Left cardiac atrium (tissue), 4 donors: Measurements from ENCODE around the gene STRN3. TPM values are rescaled to one million over a fixed set of nuclear protein-coding genes. Genes with fewer than 3 reads are reported as not detected.
"Not testable (repeated sequence)": the region's sequence is repeated elsewhere in the genome, so short reads cannot be mapped to it uniquely, and the experiment has no call there.

ENCODE experiments used
- ATAC-seq, 2 donors: fragments of 200-7000 bp; cut with Tn5 transposase; one replicate each; pipeline ENCODE4 v1.9.1; 2020; ENCODE audit warnings: mild to moderate bottlenecking in 2 of 2, moderate library complexity in 2 of 2
- DNase-seq: peaks from one replicate; pipeline ENCODE4 v3.0.0-alpha.2; 2020
- intact Hi-C, 2 donors: fragments of 100-400 bp; cut with DNase I; formaldehyde crosslinking; loops; one replicate each; pipeline versions ENCODE4 v1.14.1 to v1.15.1; 2022 to 2023
- total RNA-seq, 2 donors: library from RNA; stranded (reverse); fragmentation: NEBNext Ultra II Directional; extraction: Animal tissue kit (Norgen Biotek cat#: 25700); gene quantifications; one replicate each; pipeline ENCODE4 v1.2.1, GENCODE V29; 2021
- donor health status: DM: no; HTN: yes; CAD: no.
- donor health status: DM: no; HTN: yes; CAD: no; lungs with severe emphysema.
- donor health status: DM: yes; HTN: yes; CAD: no.
- donor health status: Dilated cardiomyopathy.

The STRN3 gene
- total RNA-seq, 2 donors from 2014 or later = 37.3 to 48.6 TPM

DNA sequence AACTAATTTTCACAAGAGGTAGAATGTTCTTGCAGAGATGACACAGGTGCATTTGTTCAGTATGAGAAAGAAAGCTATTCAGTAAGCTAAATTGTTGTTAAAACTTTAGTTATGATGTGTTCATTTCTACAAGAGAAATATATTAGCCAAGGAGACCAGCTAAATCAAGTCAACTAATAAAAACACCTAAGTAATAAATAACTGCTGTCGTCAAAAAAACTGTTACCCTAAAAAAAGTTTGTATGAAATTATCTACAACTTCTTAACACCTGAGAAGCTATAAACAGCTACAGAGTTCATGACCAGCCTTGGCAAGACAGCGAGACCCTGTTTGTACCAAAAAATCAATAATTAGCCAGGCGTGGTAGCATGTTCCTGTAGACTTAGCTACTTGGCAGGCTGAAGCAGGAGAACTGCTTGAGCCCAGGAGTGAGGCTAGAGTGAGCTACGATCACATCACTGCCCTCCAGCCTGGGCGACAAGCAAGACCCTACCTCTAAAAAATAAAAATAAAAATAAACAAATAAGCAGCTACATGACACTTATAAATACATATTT is 68.3 kb downstream of the STRN3 start:
- intact Hi-C loops = no loop called here
- ATAC-seq (peak in 1 of 2 donors; percentile 35), DNase-seq (no peak)

DNA sequence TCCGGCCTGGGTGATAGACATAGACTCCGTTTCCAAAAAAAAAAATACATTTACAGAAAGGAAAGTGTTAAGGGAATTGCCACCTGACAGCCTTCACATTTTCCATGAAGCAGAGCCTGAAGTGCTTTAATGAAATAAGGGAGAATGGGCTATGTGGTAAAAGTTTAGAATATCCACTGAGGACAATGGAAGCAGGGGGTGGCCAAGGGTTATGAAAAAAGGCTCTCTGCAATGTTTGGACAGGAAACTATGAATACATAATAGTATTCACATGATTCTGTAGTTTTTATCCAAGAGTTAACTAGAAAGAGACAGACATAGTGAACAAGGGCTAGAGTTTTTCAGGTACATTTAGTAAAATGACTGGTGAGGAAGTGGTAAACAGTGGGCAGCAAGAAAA is 76.5 kb downstream of the STRN3 start:
- DNase-seq = no peak
- intact Hi-C loops = no loop called here
- ATAC-seq = no peak

DNA sequence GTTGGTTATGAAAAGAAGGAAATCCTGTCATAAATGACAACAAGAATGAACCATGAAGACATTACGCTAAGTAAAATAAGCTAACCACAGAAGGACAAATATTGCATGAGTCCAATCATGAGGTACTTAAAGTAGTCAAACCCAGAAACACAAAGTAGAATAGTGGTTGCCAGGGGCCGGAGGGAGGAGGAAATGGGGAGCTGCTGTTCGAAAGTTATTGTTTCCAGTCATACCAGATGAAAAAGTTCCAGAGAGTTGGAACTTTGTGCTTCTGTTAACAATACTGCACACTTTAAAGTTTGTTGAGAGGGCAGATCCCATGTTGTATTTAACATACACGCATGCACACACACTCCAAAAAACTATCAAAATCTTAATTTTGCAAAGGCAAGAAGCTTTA is 82.5 kb downstream of the STRN3 start:
- DNase-seq (no peak), ATAC-seq (no peak)
- intact Hi-C loops = no loop called here

DNA sequence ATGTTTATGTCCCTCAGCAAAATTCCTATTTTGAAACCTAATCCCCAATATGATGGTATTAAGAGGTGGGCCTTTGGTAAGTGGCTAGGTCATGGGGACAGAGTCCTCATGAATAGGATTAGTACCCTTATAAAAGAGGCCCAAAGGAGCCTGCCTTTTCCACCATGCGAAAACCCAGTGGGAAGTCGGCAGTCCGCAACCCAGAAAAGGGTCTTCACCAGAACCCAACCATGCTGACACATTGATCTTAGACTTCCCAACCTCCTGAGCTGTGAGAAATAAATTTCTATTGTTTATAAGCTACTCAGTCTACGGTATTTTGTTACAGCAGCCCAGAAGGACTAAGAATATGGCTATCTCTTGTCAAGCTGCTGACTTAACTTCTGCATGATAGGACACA is 85.3 kb downstream of the STRN3 start:
- no peak for DNase-seq
- intact Hi-C loops = no loop called here
- ATAC-seq = no peak

DNA sequence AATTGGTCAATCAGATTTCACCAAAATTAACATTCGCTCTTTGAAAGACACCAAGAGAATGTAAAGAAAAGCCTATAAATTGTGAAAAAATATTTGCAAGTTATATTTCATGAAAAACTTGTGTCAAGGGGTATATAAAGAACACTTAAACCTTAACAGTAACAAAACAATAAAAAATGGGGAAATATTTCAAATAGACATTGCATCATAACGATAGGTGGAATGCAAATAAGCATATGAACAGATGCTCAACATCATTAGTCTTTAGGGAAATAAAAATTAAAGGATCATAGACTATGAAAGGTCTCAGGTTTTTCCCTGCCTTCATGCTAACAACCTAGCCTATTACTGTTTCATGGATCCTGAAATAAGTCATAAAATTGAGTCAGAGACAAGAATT is 87.6 kb downstream of the STRN3 start:
- ATAC-seq (no peak), DNase-seq (no peak)
- intact Hi-C loops = no loop called here

DNA sequence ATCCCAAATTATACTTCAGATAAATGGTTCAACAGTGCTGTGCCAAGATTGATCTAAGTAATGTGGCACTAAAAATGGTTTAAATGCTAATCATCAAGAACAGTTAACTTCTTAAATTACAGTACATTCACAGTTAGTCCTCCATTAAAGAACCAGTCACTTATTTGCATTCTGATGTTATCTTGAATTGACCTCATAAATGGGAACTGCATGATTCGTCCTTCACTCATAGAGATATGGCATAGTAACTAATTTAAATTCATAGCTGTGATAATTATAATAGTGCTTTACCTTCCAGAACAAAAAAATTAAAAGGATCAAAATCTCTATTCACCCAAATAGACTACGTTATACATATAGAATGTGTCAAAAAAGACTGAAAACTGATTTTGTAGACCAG is 90.7 kb downstream of the STRN3 start:
- no peak for ATAC-seq
- DNase-seq = no peak
- intact Hi-C loops = no loop called here

DNA sequence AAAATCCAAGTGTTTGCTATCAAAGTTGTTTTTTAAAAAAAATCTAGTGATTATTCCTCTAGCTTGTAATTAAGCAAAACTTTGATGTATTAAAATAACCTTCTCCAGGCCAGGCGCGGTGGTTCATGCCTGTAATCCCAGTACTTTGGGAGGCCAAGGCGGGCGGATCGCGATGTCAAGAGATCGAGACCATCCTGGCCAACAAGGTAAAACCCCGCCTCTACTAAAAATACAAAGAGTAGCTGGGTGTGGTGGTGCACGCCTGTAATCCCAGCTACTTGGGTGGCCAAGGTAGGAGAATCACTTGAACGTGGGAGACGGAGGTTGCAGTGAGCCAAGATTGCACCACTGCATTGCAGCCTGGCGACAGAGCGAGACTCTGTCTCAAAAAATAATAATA is 92.2 kb downstream of the STRN3 start:
- DNase-seq, intact Hi-C loops, ATAC-seq: not testable (repeated sequence)

DNA sequence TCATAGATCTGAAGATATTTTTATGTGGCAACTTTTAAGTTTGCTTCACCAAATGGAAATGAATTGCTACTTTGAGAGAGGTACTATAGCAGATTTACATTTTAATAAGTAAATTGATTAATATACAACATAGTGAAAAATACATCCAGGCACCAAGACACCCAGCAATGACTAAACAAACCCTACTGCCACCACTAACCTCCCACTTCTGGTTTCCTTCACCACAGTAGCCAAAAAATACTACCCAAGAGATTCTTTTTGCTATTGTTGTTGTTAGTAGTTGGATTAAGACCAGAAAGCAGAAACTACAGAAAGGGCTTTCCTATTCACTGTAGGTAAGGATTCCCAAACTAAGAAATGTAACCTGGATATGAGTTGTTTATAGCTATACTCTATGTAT is 97.7 kb downstream of the STRN3 start:
- intact Hi-C loops = no loop called here
- DNase-seq (no peak), ATAC-seq (no peak)

DNA sequence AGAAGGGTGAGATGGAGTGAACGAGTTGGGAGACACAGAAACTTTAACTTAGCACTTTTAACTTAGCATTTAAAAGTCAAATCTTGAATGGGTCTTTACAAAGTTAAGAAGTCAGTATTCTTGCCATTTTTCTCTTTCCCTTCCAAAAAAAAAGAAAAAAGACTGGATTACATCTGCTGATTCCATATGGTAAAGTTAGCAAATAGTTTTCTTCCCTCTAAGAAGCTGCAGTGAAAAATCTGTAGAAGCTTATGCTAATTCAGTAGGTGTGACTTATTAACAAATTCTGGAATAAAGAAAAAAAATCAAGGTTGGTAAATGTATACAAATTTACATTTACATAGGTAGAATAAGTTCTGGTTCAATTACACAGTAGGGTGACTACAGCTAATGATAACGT is 100.9 kb downstream of the STRN3 start:
- intact Hi-C loops = no loop called here
- ATAC-seq (no peak), DNase-seq (no peak)

DNA sequence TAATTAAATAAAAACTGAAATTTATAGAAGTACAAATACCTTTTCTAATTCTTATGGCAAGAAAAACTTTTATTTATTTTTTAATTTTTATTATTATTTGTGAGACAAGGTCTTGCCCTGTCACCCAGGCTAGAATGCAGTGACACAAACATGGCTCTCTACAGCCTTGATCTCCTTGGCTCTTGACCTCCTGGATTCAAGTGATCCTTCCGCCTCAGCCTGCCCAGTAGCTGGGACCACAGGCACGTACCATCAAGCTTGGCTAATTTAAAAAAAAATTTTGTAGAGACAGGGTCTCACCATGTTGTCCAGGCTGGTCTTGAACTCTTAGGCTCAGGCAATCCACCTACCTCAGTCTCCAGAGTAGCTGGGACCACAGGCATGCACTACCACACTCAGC is 104.4 kb downstream of the STRN3 start:
- no peak for ATAC-seq
- intact Hi-C loops = no loop called here
- no peak for DNase-seq

DNA sequence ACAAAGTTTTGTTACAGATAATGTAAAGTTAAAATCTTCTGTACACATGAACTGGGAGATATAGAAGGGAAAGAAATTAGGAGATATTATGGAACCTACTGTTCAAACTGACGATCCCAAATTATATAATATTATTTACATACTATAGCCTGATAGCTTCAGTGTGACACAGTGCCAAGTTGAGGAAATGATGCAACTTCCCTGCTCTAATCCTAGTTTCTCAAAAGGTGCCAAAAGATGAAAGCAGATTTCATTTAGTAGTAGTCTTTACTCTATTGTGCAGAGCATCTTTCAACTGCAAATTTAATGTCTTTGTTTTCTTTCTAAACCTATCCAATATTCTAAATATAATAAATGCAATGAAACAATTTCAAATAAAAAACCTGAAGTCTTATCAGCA is 104.9 kb downstream of the STRN3 start:
- DNase-seq = no peak
- ATAC-seq = no peak
- intact Hi-C loops = no loop called here

DNA sequence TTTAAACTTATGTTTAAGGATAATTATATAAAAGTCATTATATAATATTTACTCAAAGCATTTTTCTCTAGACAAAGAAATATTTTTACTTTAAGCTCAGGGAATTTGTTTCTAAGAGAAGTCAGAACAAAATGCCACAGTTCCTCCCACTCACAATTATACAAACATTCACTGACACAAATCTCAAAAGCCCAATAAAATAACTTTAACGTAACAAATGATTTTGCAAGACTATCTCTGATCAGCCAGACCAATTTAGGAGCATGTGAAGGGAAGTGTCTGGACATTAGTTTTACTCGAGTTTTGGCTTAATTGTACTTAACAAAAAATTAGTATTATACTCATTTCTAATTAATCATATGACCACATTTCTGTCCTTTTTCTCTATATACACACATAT is 110.6 kb downstream of the STRN3 start:
- no peak for ATAC-seq
- intact Hi-C loops = no loop called here

DNA sequence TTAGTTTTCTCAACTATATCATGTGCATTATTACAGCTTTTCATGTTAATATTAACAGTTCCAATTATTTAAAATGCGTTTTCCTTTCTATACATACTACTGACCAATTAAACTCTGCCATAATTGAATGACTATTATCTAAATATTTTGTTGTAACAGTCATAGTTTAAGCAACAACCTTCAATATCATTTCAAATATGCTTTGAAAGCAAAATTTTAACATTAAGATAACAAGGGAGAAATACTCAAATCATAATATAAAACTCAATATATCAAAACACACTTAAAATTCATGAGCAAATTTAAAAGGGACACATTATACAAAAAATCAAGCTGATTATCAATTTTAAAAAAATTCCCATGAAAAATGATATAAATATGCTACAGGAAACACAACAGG is 111.4 kb downstream of the STRN3 start:
- DNase-seq (no peak), ATAC-seq (no peak)
- intact Hi-C loops = no loop called here

More for the DNA sequence above, 110.6 kb downstream of the STRN3 start:
- DNase-seq = no peak

DNA sequence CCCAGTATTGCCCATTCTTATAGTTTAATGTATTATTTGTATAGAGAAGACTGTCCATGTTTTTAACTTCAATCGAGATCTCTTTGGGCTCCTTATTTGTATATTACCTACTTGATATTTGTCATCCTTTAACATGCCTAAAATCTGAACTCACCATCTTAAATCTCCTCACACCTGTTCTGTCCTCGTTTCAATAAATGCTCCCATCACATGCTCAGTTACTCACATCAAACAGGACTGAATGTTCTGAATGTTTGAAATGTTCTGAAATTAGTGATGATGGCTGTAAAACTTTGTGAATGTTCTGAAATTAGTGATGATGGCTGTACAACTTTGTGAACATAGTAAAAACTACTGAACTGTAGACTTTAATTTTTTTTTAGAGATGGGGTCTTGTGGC is 117.4 kb downstream of the STRN3 start:
- intact Hi-C loops = loop anchor here in 1 of 2 donors (10.0 kb wide), 1 partner anchor 254 kb away; no protein-coding TSS in a partner anchor
- DNase-seq = no peak
- ATAC-seq = no peak

DNA sequence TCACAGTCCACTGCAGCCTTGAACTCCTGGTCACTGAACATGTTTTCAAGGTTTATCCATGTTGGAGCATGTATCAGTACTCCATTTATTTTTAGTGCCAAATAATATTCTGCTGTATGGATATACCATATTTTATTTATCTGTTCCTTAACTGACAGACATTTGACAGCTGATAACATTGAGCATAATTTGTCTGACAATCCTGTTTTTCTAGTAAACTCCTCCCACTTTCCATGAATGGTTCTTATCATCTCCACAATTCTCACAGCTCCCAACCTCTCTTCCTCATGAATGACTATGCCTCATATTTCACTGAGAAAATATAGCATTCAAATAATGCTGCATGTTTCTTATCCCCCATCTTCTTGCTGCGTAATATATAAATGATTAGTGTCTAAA is 118.5 kb downstream of the STRN3 start:
- intact Hi-C loops = loop anchor here in 1 of 2 donors (10.0 kb wide), 1 partner anchor 253 kb away; no protein-coding TSS in a partner anchor
- DNase-seq (no peak), ATAC-seq (no peak)

DNA sequence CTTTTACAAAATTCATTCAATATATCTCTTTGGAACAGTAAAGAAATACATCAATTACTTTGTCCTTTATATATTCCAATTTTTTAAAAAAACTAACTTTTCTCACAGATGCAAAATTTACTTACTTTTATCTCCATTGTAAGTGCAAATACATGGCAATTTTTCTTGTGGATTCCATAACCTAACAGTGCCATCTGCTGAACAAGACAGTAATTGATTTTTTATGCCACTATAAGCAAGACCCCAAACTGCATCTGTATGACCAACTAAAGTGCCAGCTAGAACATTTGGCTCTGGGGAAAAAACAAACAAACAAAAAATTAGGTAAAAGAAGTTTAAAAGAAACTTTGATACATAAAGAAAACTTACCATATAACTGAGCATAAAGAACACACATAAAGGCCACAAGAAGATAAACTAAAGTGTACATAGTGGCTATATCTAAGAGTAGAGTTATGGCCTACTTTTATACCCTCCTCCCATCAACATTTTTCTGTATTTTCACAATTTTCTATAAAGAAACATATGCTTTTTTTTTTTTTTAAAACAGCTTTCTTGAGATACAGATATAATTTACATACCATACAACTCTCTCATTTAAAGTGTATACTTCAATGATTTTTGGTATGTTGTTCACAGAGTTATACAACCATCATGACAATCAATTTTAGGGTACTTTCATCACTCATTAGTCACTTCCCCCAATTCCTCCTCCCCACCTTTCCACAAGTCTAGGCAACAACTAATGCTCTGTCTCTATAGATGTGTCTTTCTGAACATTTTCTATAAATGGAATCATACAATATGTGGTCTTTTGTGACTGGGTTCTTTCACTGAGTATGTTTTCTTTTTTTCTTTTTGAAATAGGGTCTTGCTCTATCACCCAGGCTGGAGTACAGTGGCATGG is 119.2 kb downstream of the STRN3 start:
- no peak for ATAC-seq
- intact Hi-C loops = loop anchor here in 1 of 2 donors (10.0 kb wide), 1 partner anchor 252 kb away; no protein-coding TSS in a partner anchor
- no peak for DNase-seq

DNA sequence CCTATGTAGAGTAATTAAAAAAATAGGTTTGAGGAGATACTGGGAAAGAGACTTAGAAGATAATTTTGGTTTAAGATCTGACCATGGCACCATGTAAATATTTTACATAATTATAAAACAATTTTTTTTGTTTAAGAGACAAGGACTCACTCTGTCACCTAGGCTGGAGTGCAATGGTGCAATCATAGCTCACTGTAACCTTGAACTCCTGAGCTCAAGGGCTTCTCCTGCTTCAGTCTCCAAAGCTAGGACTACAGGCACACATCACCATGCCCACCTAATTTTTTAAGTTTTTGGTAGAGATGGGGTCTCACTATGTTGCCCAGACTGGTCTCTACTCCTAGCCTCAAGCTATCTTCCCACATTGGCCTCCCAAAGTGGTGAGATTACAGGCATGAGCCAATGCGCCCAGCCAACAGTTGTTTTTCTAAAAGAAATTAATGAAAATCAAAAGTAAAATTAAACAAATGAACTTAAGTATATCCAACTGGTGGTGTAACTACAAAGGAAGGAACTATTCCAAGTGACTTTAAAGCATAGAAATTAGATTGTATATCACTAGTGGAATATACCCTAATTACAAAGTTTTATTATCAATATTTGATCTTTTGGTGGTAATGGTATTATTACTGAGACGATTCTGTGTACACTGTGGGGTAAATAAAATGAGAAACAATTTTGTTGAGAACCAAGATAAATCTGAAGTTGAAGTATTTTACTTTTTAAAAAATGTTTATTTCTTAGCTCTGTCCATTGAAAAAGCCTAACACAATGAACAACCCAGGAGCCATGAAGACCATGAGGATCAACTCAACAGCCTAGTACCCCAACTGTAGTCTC is 122.7 kb downstream of the STRN3 start:
- intact Hi-C loops = loop anchor here in 1 of 2 donors (10.0 kb wide), 1 partner anchor 249 kb away; no protein-coding TSS in a partner anchor
- no peak for DNase-seq
- no peak for ATAC-seq

DNA sequence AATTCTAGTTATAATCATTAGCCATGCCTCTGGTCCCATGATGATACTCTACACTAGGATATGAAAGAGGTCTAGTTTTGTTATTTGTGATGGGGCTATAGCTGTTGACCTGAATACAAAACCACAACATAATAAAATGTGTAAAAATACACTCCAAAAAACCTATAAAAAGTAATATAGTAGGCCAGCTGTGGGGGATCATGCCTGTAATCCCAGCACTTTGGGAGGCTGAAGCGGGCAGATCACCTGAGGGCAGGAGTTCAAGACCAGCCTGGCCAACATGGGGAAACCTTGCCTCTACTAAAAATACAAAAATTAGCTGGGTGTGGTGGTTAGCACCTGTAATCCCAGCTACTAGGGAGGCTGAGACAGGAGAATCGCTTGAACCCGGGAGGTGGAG is 129.1 kb downstream of the STRN3 start:
- DNase-seq, intact Hi-C loops, ATAC-seq: not testable (repeated sequence)

DNA sequence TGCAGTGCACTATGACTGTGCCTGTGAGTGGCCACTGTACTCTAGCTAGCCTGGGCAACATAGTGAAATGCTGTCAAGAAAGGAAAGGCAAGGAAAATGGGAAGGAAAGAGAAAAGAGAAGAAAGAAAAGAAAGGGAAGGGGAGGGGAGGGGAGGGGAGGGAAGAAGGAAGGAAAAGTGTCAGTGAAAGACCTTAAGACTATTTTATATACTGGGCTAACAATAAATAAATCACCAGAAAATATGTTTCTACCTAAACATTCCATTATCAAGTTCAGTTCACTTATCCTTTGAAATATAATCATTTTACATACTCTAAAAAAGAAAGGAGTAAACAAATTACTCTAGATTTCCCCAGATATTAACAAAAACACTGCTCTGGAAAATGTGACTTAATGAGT is 129.7 kb downstream of the STRN3 start:
- intact Hi-C loops = no loop called here
- DNase-seq = no peak
- no peak for ATAC-seq
